ENCODE data around the gene COMT.

DNA sequence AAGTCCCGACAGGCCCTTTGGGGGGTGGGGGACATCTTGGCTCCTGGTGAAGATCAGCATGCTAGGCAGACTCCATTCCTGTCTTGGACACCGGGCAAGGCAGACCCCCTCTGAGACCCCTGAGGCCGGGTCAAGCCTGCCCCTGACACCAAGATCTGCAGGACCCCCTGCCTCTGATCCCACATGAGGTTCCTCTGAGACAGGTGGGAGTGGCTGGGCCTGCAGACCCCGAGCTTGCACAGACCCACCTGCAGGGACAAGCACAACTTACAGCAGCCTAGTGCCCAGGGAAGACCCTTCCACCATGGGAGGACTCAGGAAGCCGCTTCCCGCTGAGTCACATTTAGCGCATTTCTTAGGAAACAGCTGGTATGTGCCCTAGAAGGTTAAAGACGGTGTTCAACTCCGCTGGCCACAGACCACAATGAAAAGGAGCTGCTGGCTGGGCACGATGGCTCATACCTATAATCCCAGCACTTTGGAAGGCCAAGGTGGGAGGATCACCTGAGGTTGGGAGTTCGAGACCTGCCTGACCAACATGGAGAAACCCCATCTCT lies 59.6 kb downstream of the COMT start:
- TF ChIP-seq POLR2AphosphoS5 (IDR thresholded peaks at IDR 0.05) = no peak
- TF ChIP-seq POLR2A (IDR thresholded peaks at IDR 0.05) = no peak
- TF ChIP-seq, protein P1, sequence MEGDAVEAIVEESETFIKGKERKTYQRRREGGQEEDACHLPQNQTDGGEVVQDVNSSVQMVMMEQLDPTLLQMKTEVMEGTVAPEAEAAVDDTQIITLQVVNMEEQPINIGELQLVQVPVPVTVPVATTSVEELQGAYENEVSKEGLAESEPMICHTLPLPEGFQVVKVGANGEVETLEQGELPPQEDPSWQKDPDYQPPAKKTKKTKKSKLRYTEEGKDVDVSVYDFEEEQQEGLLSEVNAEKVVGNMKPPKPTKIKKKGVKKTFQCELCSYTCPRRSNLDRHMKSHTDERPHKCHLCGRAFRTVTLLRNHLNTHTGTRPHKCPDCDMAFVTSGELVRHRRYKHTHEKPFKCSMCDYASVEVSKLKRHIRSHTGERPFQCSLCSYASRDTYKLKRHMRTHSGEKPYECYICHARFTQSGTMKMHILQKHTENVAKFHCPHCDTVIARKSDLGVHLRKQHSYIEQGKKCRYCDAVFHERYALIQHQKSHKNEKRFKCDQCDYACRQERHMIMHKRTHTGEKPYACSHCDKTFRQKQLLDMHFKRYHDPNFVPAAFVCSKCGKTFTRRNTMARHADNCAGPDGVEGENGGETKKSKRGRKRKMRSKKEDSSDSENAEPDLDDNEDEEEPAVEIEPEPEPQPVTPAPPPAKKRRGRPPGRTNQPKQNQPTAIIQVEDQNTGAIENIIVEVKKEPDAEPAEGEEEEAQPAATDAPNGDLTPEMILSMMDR (IDR thresholded peaks at IDR 0.05) = no peak
- no peak for TF ChIP-seq EP300 (IDR thresholded peaks at IDR 0.05)
